Mucosa of stomach (tissue), 1 donor: ENCODE data around the gene SLC16A13.
"Not testable (repeated sequence)": the region's sequence is repeated elsewhere in the genome, so short reads cannot be mapped to it uniquely, and the experiment has no call there.

ENCODE experiments used
- H3K27me3 ChIP-seq: one replicate; pipeline ENCODE4 v1.7.0; 2013; ENCODE audit warnings: mild to moderate bottlenecking, low read length; ENCODE audit not compliant: control insufficient read depth, insufficient read depth
- H3K36me3 ChIP-seq: one replicate; pipeline ENCODE4 v1.7.0; 2013; ENCODE audit warnings: low read length; ENCODE audit not compliant: control insufficient read depth, insufficient read depth
- H3K4me1 ChIP-seq: one replicate; pipeline ENCODE4 v1.7.0; 2013; ENCODE audit warnings: mild to moderate bottlenecking, low read length; ENCODE audit not compliant: control insufficient read depth, insufficient read depth
- H3K4me3 ChIP-seq: one replicate; pipeline ENCODE4 v1.7.0; 2013; ENCODE audit warnings: low read length
- H3K9ac ChIP-seq: one replicate; pipeline ENCODE4 v1.7.0; 2013; ENCODE audit warnings: mild to moderate bottlenecking, low read length, moderate library complexity
- H3K9me3 ChIP-seq: one replicate; pipeline ENCODE4 v1.7.0; 2013; ENCODE audit warnings: mild to moderate bottlenecking, low read length, moderate library complexity; ENCODE audit not compliant: control insufficient read depth
- donor health status: Pancreatic carcinoma.

Gene SLC16A13

GRCh38 chr17:7081341-7082062, 45.7 kb downstream of the SLC16A13 start:
- no peaks in the 10 kb centered on the region for H3K9me3 ChIP-seq
- H3K4me3 ChIP-seq = no peak overlapping the region
- H3K4me1 ChIP-seq = no peaks in the 10 kb centered on the region
- H3K36me3 ChIP-seq = no peaks in the 10 kb centered on the region
- no peak overlapping the region for H3K9ac ChIP-seq
- peaks cover 3% of the 10 kb centered on the region for H3K27me3 ChIP-seq

- Histone ChIP-seq H3K27me3 (peaks cover 3% of the 10 kb centered on the region), H3K4me1 (no peaks in the 10 kb centered on the region), H3K9ac (no peak overlapping the region)
Measured at GRCh38 chr17:7083592-7083991, 47.8 kb downstream of the SLC16A13 start.

DNA sequence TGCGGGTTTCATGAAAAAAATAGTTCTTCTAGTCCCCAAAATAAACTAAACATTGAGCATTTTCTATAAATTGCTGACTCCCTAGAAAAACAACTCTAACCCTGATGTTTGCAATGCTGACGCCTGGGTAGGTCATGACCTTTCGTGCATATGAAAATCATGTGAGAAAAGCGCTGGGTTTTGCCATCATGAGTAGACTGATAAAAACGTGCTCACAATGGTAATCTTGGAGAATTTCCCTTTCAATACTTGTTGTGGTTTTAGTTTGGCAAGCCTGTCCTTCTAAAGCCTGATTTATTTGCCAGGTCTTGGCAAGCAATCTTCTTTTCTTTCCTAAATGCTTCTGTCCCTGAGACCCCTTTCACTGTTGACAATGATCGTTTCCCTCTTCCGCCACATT, 48.3 kb downstream of the SLC16A13 start:
- no peaks in the 10 kb centered on the region for H3K4me1 ChIP-seq
- H3K27me3 ChIP-seq = peaks cover 3% of the 10 kb centered on the region
- no peaks in the 10 kb centered on the region for H3K9me3 ChIP-seq
- no peaks in the 10 kb centered on the region for H3K36me3 ChIP-seq
- H3K9ac ChIP-seq = no peak overlapping the region
- H3K4me3 ChIP-seq = no peak overlapping the region

More at GRCh38 chr17:7083592-7083991, 47.8 kb downstream of the SLC16A13 start:
- no peak overlapping the region for H3K4me3 ChIP-seq
- H3K9me3 ChIP-seq = no peaks in the 10 kb centered on the region
- H3K36me3 ChIP-seq = no peaks in the 10 kb centered on the region

DNA sequence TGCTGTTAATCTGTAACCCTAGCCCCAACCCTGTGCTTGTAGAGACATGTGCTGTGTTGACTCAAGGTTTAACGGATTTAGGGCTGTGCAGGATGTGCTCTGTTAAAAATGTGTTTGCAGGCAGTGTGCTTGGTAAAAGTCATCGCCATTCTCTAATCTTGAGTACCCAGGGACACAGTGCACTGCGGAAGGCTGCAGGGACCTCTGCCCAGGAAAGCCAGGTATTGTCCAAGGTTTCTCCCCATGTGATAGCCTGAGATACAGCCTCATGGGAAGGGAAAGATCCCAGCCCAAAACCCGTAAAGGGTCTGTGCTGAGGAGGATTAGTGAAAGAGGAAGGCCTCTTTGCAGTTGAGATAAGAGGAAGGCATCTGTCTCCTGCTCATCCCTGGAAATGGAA, 52.6 kb downstream of the SLC16A13 start:
- not testable (repeated sequence) for H3K27me3 ChIP-seq, H3K36me3 ChIP-seq, H3K4me1 ChIP-seq, H3K9me3 ChIP-seq, H3K9ac ChIP-seq, H3K4me3 ChIP-seq

- H3K9ac ChIP-seq, H3K4me1 ChIP-seq, H3K9me3 ChIP-seq, H3K27me3 ChIP-seq, H3K36me3 ChIP-seq, H3K4me3 ChIP-seq: not testable (repeated sequence)
Measured at GRCh38 chr17:7089570-7089969, 53.8 kb downstream of the SLC16A13 start.
